Loucy (cell line): ENCODE results near the gene TFAP2C.

Source experiments
- EZH2phosphoT487 ChIP-seq: fragments of 200-600 bp; IDR thresholded peaks from 2 replicates; pipeline ENCODE4 v1.6.1; 2018; ENCODE audit warnings: antibody characterized with exemption, mild to moderate bottlenecking, moderate library complexity, borderline replicate concordance
- TF ChIP-seq, protein P1 (sequence below): fragments of 200-600 bp; sonication (generic); conservative IDR thresholded peaks from 2 replicates; pipeline ENCODE4 v1.5.1; 2014; ENCODE audit warnings: mild to moderate bottlenecking, antibody characterized with exemption, low read length

GRCh38 chr20:56621730-56622129 is 7.4 kb upstream of the TFAP2C start:
- TF ChIP-seq, protein P1, sequence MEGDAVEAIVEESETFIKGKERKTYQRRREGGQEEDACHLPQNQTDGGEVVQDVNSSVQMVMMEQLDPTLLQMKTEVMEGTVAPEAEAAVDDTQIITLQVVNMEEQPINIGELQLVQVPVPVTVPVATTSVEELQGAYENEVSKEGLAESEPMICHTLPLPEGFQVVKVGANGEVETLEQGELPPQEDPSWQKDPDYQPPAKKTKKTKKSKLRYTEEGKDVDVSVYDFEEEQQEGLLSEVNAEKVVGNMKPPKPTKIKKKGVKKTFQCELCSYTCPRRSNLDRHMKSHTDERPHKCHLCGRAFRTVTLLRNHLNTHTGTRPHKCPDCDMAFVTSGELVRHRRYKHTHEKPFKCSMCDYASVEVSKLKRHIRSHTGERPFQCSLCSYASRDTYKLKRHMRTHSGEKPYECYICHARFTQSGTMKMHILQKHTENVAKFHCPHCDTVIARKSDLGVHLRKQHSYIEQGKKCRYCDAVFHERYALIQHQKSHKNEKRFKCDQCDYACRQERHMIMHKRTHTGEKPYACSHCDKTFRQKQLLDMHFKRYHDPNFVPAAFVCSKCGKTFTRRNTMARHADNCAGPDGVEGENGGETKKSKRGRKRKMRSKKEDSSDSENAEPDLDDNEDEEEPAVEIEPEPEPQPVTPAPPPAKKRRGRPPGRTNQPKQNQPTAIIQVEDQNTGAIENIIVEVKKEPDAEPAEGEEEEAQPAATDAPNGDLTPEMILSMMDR: no peak
- TF ChIP-seq EZH2phosphoT487: no peak
